Lung (tissue), 12 donors: Measurements from ENCODE around the gene MRPS27. TPM values are rescaled to one million over a fixed set of nuclear protein-coding genes. Genes with fewer than 3 reads are reported as not detected.

Experiments
- ATAC-seq: fragments of 200-7000 bp; cut with Tn5 transposase; one replicate; pipeline ENCODE4 v1.9.1; 2020; ENCODE audit warnings: moderate number of reproducible peaks; ENCODE audit not compliant: insufficient read depth, low FRiP score
- DNase-seq, 3 donors: peaks; one replicate each; pipeline ENCODE4 v3.0.0-alpha.2; 2013 to 2017
- H3K27ac ChIP-seq, 2 donors: one replicate each; pipeline ENCODE4 v1.5.1; 2013; ENCODE audit warnings: mild to moderate bottlenecking in 2 of 2, moderate library complexity in 2 of 2, control low read depth in 1 of 2, inconsistent platforms in 1 of 2, low read depth in 1 of 2, low read length in 1 of 2
- H3K27me3 ChIP-seq, 3 donors: one replicate each; pipeline ENCODE4 v1.5.1; 2013; ENCODE audit warnings: low read length in 2 of 3; ENCODE audit not compliant: control insufficient read depth in 3 of 3, insufficient read depth in 3 of 3
- H3K36me3 ChIP-seq, 4 donors: one replicate each; pipeline ENCODE4 v1.5.1; 2013; ENCODE audit warnings: low read length in 4 of 4, mild to moderate bottlenecking in 1 of 4, moderate library complexity in 1 of 4; ENCODE audit not compliant: control insufficient read depth in 4 of 4, insufficient read depth in 4 of 4
- H3K4me1 ChIP-seq, 5 donors: one replicate each; pipeline ENCODE4 v1.5.1; 2013; ENCODE audit warnings: low read length in 5 of 5, mild to moderate bottlenecking in 2 of 5, moderate library complexity in 1 of 5; ENCODE audit not compliant: control insufficient read depth in 5 of 5, insufficient read depth in 5 of 5
- H3K4me3 ChIP-seq: one replicate; pipeline ENCODE4 v1.5.1; 2013; ENCODE audit warnings: mild to moderate bottlenecking, control low read depth, moderate library complexity
- H3K9ac ChIP-seq, 2 donors: one replicate each; pipeline ENCODE4 v1.5.1; 2013; ENCODE audit warnings: low read length in 2 of 2, control low read depth in 1 of 2; ENCODE audit not compliant: insufficient read depth in 1 of 2
- H3K9me3 ChIP-seq, 4 donors: one replicate each; pipeline ENCODE4 v1.5.1; 2013; ENCODE audit warnings: low read length in 3 of 4, mild to moderate bottlenecking in 1 of 4, moderate library complexity in 1 of 4; ENCODE audit not compliant: control insufficient read depth in 4 of 4, insufficient read depth in 3 of 4
- WGBS, 2 donors: extraction: QIAGEN DNeasy Blood & Tissue Kit; methylation state at CpG; one replicate each; pipeline ENCODE4 v1.1.7; 2013; 5-methylcytosine and 5-hydroxymethylcytosine counted together
- polyA plus RNA-seq, 2 donors: library from polyadenylated mRNA; stranded (reverse); fragments of 200-250 nt; gene quantifications; one replicate each; pipeline ENCODE4 v1.2.1, GENCODE V29; 2013
- total RNA-seq, 2 donors: library from RNA; depleted of rRNA in 1 of 2; stranded (reverse); fragments of >200 nt in 1 of 2; gene quantifications; one replicate each; pipeline ENCODE4 v1.2.1, GENCODE V29; 2014 to 2021
- TF ChIP-seq, protein P1 (sequence below): IDR thresholded peaks from 2 replicates; pipeline ENCODE4 v1.5.1; 2012; ENCODE audit warnings: mild to moderate bottlenecking; ENCODE audit errors: control extremely low read depth, extremely low read depth
- donor health status: control.
- donor health status: control.
- donor health status: Bipolar disorder and iron deficiency.
- donor health status: healthy.
- donor health status: DM: yes; HTN: yes; CAD: no.

MRPS27 gene
- total and polyA plus RNA-seq, 4 donors, result 18.8 to 84.8 (median 32.7) TPM

DNA sequence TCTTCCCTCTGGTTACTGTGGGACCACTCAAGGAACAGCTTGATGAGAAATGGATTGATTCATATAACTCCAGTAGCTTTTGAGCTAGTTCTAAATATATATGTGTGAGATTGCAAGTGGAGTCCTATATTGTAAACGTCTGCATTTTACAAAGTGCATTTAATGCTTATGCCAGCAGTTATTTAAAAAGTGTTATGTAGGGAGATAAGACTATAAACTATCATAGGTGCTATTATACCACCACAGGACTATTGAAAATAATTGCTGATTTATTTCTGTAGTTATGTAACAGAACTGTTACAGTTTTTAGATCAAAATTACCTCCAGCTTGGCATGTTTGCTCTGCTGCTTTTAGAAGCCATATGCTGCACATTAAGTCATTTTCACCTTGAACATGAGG is 36.3 kb upstream of the MRPS27 start:
- H3K27me3 ChIP-seq, result no peaks in the 10 kb centered on the region
- H3K27ac ChIP-seq, result no peak overlapping the region
- no peak overlapping the region for H3K9ac ChIP-seq
- WGBS, 2 donors, result 66 to 90% methylated on average over 1 of the region's 1 CpG
- no peak overlapping the region for H3K4me3 ChIP-seq
- H3K4me1 ChIP-seq, result no peaks in the 10 kb centered on the region
- no peaks in the 10 kb centered on the region for H3K9me3 ChIP-seq
- no peak for DNase-seq
- H3K36me3 ChIP-seq, result peaks cover 7 to 18% (median 10%) of the 10 kb centered on the region in 4 donors
- TF ChIP-seq, protein P1, sequence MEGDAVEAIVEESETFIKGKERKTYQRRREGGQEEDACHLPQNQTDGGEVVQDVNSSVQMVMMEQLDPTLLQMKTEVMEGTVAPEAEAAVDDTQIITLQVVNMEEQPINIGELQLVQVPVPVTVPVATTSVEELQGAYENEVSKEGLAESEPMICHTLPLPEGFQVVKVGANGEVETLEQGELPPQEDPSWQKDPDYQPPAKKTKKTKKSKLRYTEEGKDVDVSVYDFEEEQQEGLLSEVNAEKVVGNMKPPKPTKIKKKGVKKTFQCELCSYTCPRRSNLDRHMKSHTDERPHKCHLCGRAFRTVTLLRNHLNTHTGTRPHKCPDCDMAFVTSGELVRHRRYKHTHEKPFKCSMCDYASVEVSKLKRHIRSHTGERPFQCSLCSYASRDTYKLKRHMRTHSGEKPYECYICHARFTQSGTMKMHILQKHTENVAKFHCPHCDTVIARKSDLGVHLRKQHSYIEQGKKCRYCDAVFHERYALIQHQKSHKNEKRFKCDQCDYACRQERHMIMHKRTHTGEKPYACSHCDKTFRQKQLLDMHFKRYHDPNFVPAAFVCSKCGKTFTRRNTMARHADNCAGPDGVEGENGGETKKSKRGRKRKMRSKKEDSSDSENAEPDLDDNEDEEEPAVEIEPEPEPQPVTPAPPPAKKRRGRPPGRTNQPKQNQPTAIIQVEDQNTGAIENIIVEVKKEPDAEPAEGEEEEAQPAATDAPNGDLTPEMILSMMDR, result no peak
- ATAC-seq, result no peak

DNA sequence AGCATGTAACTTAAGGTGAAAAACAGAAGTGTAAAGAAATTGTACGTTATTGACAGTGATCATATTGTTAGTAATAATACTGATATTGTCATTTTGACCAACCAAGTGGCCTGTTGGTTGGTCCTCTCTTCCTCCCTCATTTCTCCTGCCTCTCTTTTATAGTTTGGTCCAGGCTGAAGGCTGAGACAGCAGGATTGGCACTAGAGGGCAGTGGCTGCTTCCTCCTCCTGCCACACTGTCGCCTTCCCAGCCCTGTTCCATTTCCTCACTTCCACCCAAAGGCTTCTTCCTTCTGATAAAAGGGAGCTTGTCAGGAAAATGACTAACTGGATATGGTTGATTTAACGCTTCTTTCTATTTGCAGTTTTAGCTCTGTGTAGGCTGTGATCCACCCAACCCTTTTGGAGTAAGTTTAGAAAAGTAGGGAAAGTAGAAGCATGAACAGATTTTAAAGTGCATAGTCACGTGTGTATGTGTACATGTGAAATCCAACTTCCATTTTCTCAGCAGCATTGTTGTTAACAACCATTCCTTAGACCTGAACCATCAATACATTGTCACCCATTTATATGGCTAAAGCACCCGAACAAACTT is 35.8 kb upstream of the MRPS27 start:
- Histone ChIP-seq H3K9me3 (no peaks in the 10 kb centered on the region), H3K9ac (no peak overlapping the region), H3K27me3 (no peaks in the 10 kb centered on the region), H3K4me1 (no peaks in the 10 kb centered on the region), H3K4me3 (no peak overlapping the region), H3K27ac (no peak overlapping the region), H3K36me3 (peaks cover 5 to 14% (median 9%) of the 10 kb centered on the region in 4 donors)
- peak; percentile 39 to 48 (median 42) for DNase-seq
- TF ChIP-seq, protein P1, result no peak
- 65 to 67% methylated on average over 5 of the region's 5 CpGs for WGBS, 2 donors
- ATAC-seq, result no peak

DNA sequence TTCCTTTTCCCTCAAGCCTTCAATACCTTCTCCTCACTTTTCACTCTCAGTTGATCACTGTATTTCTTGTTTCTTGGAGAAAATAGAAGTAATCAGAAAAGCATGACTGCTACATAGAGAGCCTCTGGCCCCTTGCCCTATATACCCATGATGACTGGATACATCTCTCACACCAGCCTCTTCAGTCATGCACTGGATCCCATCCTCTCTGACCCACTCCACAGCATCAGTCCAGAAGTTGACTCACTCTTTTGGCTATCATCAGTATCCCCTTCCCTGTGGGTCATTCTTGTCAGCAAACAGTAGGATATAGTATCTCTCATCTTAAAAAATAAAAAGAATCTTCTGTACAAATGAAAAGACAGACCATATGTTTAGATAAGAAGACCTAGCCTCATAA is 33.0 kb upstream of the MRPS27 start:
- Histone ChIP-seq H3K4me3 (no peak overlapping the region), H3K9ac (no peak overlapping the region), H3K27ac (no peak overlapping the region), H3K36me3 (peaks cover 0 to 5% (median under 1%) of the 10 kb centered on the region in 4 donors), H3K4me1 (no peaks in the 10 kb centered on the region), H3K27me3 (no peaks in the 10 kb centered on the region), H3K9me3 (no peaks in the 10 kb centered on the region)
- ATAC-seq, result no peak
- TF ChIP-seq, protein P1, result no peak
- DNase-seq, result no peak

DNA sequence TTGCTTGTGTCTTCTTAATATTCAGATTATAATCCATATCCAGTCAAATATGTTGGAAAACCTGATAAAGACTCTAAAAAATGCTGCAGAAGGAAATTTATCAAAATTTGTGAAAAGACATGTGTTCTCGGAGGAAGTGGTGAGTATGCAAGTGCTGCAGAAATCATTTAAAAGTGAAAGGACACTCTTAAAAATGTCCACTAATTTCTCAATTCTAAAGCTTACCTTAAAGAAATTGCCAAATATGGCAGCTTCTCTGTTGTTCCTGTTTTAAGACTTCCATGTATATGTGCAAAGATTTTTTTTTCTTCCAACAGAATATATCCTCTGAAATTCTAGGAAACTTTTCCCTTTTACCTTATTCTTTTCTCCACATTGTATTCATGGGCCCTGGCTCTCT is 32.6 kb upstream of the MRPS27 start:
- no peak for DNase-seq
- no peak overlapping the region for H3K27ac ChIP-seq
- H3K4me1 ChIP-seq, result no peaks in the 10 kb centered on the region
- no peaks in the 10 kb centered on the region for H3K27me3 ChIP-seq
- ATAC-seq, result no peak
- H3K36me3 ChIP-seq, result peaks cover 0 to 7% (median 0%) of the 10 kb centered on the region in 4 donors
- WGBS, 2 donors, result 21 to 77% methylated on average over 1 of the region's 1 CpG
- TF ChIP-seq, protein P1, result no peak
- no peaks in the 10 kb centered on the region for H3K9me3 ChIP-seq
- H3K9ac ChIP-seq, result no peak overlapping the region
- H3K4me3 ChIP-seq, result no peak overlapping the region
